MM.1S (cell line): ENCODE results near the gene FIP1L1.

Experiments used
- DNase-seq: peaks from one replicate; pipeline ENCODE4 v3.0.0-alpha.2; 2015
- H2AFZ ChIP-seq: fragments of 300-600 bp; sonication (generic); 2 replicates; pipeline ENCODE4 v1.6.0; 2016; ENCODE audit warnings: antibody characterized with exemption, low read length
- H3F3A ChIP-seq: fragments of 300-600 bp; sonication (generic); 2 replicates; pipeline ENCODE4 v1.6.1; 2016; ENCODE audit warnings: mild to moderate bottlenecking, antibody characterized with exemption, low read length, moderate library complexity, mixed read lengths; ENCODE audit not compliant: insufficient read depth
- H3K27ac ChIP-seq: fragments of 300-600 bp; sonication (generic); 2 replicates; pipeline ENCODE4 v1.5.1; 2016; ENCODE audit warnings: mild to moderate bottlenecking, low read length
- H3K27me3 ChIP-seq: fragments of 300-600 bp; sonication (generic); replicated peaks from 2 replicates; pipeline ENCODE4 v1.6.0; 2016; ENCODE audit warnings: low read length; ENCODE audit not compliant: insufficient read depth
- H3K36me3 ChIP-seq: fragments of 300-600 bp; sonication (generic); replicated peaks from 2 replicates; pipeline ENCODE4 v1.6.1; 2016; ENCODE audit warnings: mild to moderate bottlenecking, low read length, mixed read lengths; ENCODE audit not compliant: insufficient read depth
- H3K4me1 ChIP-seq: fragments of 300-600 bp; sonication (generic); 2 replicates; pipeline ENCODE4 v1.6.1; 2016; ENCODE audit warnings: low read length, mixed read lengths
- H3K4me2 ChIP-seq: fragments of 300-600 bp; sonication (generic); 2 replicates; pipeline ENCODE4 v1.6.0; 2016; ENCODE audit warnings: low read depth, low read length
- H3K4me3 ChIP-seq: fragments of 300-600 bp; sonication (generic); 2 replicates; pipeline ENCODE4 v1.5.1; 2016; ENCODE audit warnings: low read length, mixed read lengths
- H3K79me2 ChIP-seq: fragments of 300-600 bp; sonication (generic); 2 replicates; pipeline ENCODE4 v1.6.1; 2016; ENCODE audit warnings: mixed run types, low read length, mixed read lengths
- H3K9ac ChIP-seq: fragments of 300-600 bp; sonication (generic); 2 replicates; pipeline ENCODE4 v1.6.1; 2016; ENCODE audit warnings: low read length, mixed read lengths
- H3K9me2 ChIP-seq: fragments of 300-600 bp; sonication (generic); replicated peaks from 2 replicates; pipeline ENCODE4 v1.6.1; 2016; ENCODE audit warnings: mild to moderate bottlenecking, low read length, mixed read lengths; ENCODE audit not compliant: insufficient read depth
- H3K9me3 ChIP-seq: fragments of 300-600 bp; sonication (generic); replicated peaks from 2 replicates; pipeline ENCODE4 v1.6.1; 2016; ENCODE audit warnings: mild to moderate bottlenecking, low read length, mixed read lengths; ENCODE audit not compliant: insufficient read depth
- H4K20me1 ChIP-seq: fragments of 300-600 bp; sonication (generic); 2 replicates; pipeline ENCODE4 v1.6.1; 2016; ENCODE audit warnings: mild to moderate bottlenecking, low read length, moderate library complexity, mixed read lengths; ENCODE audit not compliant: insufficient read depth
- EZH2 ChIP-seq: fragments of 300-600 bp; sonication (generic); optimal IDR thresholded peaks from 2 replicates; pipeline ENCODE3; 2017; ENCODE audit warnings: low read depth, mild to moderate bottlenecking, antibody characterized with exemption, low read length, mixed read lengths
- EZH2phosphoT487 ChIP-seq: fragments of 300-600 bp; sonication (generic); IDR thresholded peaks from 2 replicates; pipeline ENCODE4 v1.6.1; 2018; ENCODE audit warnings: antibody characterized with exemption, low read length
- TF ChIP-seq, protein P1 (sequence below): fragments of 300-600 bp; sonication (generic); IDR thresholded peaks from 2 replicates; pipeline ENCODE4 v1.5.1; 2016; ENCODE audit warnings: antibody characterized with exemption, low read length, mixed read lengths

FIP1L1 gene

DNA sequence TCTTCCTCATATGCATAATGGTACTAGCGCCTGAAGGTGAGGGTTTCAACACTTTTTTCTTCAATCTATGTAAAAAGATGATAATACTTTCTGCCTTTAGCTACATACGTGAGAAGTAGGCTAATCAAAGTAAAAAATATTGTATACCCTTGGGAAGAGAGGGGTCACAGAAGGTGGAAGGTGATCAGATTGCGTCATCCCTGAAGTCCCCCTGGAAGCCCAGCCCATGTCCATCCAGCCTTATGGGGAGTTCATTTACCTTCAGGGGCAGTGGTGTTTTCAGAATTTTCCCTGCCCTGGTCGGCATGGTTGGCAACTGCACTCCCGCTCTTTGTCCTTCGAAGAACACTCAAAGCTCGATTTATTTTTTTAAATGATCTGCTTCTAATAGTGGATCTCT is 129.6 kb downstream of the FIP1L1 start:
- no peaks in the 10 kb centered on the region for H3K79me2 ChIP-seq
- DNase-seq: no peak
- H3K27me3 ChIP-seq: no peaks in the 10 kb centered on the region
- H3F3A ChIP-seq: no peaks in the 10 kb centered on the region
- H3K9me3 ChIP-seq: no peaks in the 10 kb centered on the region
- H3K4me1 ChIP-seq: no peaks in the 10 kb centered on the region
- H3K36me3 ChIP-seq: no peaks in the 10 kb centered on the region
- TF ChIP-seq EZH2phosphoT487 (no peak), EZH2 (no peak)
- TF ChIP-seq, protein P1, sequence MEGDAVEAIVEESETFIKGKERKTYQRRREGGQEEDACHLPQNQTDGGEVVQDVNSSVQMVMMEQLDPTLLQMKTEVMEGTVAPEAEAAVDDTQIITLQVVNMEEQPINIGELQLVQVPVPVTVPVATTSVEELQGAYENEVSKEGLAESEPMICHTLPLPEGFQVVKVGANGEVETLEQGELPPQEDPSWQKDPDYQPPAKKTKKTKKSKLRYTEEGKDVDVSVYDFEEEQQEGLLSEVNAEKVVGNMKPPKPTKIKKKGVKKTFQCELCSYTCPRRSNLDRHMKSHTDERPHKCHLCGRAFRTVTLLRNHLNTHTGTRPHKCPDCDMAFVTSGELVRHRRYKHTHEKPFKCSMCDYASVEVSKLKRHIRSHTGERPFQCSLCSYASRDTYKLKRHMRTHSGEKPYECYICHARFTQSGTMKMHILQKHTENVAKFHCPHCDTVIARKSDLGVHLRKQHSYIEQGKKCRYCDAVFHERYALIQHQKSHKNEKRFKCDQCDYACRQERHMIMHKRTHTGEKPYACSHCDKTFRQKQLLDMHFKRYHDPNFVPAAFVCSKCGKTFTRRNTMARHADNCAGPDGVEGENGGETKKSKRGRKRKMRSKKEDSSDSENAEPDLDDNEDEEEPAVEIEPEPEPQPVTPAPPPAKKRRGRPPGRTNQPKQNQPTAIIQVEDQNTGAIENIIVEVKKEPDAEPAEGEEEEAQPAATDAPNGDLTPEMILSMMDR: no peak
- no peak overlapping the region for H2AFZ ChIP-seq
- H3K9me2 ChIP-seq: no peaks in the 10 kb centered on the region
- no peak overlapping the region for H3K9ac ChIP-seq
- no peaks in the 10 kb centered on the region for H4K20me1 ChIP-seq
- no peak overlapping the region for H3K4me3 ChIP-seq
- H3K4me2 ChIP-seq: no peak overlapping the region
- H3K27ac ChIP-seq: no peak overlapping the region

DNA sequence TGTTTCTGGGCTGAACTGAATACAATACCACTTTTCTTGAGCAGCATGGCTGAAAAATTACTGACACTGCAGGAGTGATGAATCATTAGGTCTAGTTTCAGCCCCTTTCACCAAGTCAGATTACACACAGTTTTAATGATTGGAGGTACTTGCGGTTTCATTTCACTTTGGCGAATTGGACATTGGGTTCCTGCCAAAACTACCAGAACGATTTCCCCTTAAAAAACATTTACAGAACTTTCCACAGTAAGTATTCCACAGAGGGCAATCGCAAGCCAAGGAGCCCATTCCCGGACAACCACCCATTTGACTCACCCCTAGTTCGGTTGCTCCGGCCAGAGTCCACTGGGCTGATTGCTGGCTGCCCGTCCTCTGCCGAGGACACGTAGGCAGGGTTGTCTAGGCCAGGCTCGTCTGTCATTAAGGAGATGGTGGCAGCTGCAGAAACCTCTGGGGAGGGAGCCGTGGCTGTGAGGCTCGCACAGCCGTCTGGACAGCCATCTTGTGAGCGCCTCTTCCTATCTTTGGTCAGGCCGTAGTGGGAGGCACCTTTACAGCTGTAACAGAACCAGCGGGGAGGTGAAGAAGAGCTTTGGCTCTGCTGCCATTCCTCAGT is 130.3 kb downstream of the FIP1L1 start:
- Histone ChIP-seq H3K4me3 (no peak overlapping the region), H3K36me3 (no peaks in the 10 kb centered on the region), H3K27ac (no peak overlapping the region), H4K20me1 (no peaks in the 10 kb centered on the region), H3K9me3 (no peaks in the 10 kb centered on the region), H3K4me2 (no peak overlapping the region), H3F3A (no peaks in the 10 kb centered on the region), H3K9ac (no peak overlapping the region), H3K27me3 (no peaks in the 10 kb centered on the region), H3K4me1 (no peaks in the 10 kb centered on the region), H3K9me2 (no peaks in the 10 kb centered on the region), H3K79me2 (no peaks in the 10 kb centered on the region), H2AFZ (no peak overlapping the region)
- no peak for TF ChIP-seq EZH2
- TF ChIP-seq EZH2phosphoT487: no peak
- TF ChIP-seq, protein P1: no peak
- no peak for DNase-seq

- no peaks in the 10 kb centered on the region for H3K36me3 ChIP-seq
- H4K20me1 ChIP-seq: no peaks in the 10 kb centered on the region
- no peaks in the 10 kb centered on the region for H3K27me3 ChIP-seq
- TF ChIP-seq, protein P1: no peak
- TF ChIP-seq EZH2 (no peak), EZH2phosphoT487 (no peak)
- H3K9ac ChIP-seq: no peak overlapping the region
- H3K9me2 ChIP-seq: no peaks in the 10 kb centered on the region
- H3K27ac ChIP-seq: no peak overlapping the region
- no peak overlapping the region for H3K4me3 ChIP-seq
- H3K4me2 ChIP-seq: no peak overlapping the region
- no peaks in the 10 kb centered on the region for H3F3A ChIP-seq
- no peaks in the 10 kb centered on the region for H3K79me2 ChIP-seq
- no peak overlapping the region for H2AFZ ChIP-seq
- no peaks in the 10 kb centered on the region for H3K4me1 ChIP-seq
- no peaks in the 10 kb centered on the region for H3K9me3 ChIP-seq
- no peak for DNase-seq
These were observed 131.0 kb downstream of the FIP1L1 start for GRCh38 chr4:53508446-53508845.
